H1 (cell line): Measurements from ENCODE around the gene ACER3. TPM values are rescaled to one million over a fixed set of nuclear protein-coding genes. Genes with fewer than 3 reads are reported as not detected.

Experiments used
- CTCF ChIA-PET: fragments of 300-600 bp; sonication (Branson Sonifier 250); formaldehyde crosslinking; loops from one replicate; lab custom pipeline; 2021; ENCODE audit not compliant: partially characterized antibody; lab: Charles Lee
- POLR2A ChIA-PET: fragments of 300-600 bp; sonication (Branson Sonifier 250); formaldehyde crosslinking; loops from one replicate; lab custom pipeline; 2021; ENCODE audit warnings: inconsistent platforms; ENCODE audit not compliant: partially characterized antibody; lab: Charles Lee
- DNase-seq, 2 experiments: peaks; one replicate each; pipeline versions ENCODE4 v3.0.0 to v3.0.0-alpha.2; 2010 to 2022; ENCODE audit warnings: low spot score in 2 of 2, low read depth in 1 of 2, mixed read lengths in 1 of 2
- FAIRE-seq: peaks from 2 replicates; lab custom pipeline; 2011; peaks lifted over from hg19 to GRCh38; lab: Jason Lieb, UNC
- H2AFZ ChIP-seq: 2 replicates; pipeline ENCODE4 v1.8.1; 2012; ENCODE audit warnings: low read length, inconsistent platforms
- H2AK5ac ChIP-seq: 2 replicates; pipeline ENCODE4 v1.6.1; 2013; ENCODE audit warnings: low read depth, low read length
- H2BK120ac ChIP-seq: replicated peaks from 2 replicates; pipeline ENCODE3; 2013; ENCODE audit warnings: low read depth, low read length, inconsistent platforms
- H2BK12ac ChIP-seq: 2 replicates; pipeline ENCODE4 v1.6.1; 2013; ENCODE audit warnings: low read depth, low read length
- H2BK15ac ChIP-seq: 2 replicates; pipeline ENCODE4 v1.6.1; 2013; ENCODE audit warnings: low read length
- H2BK20ac ChIP-seq: 2 replicates; pipeline ENCODE4 v1.6.1; 2013; ENCODE audit warnings: low read length
- H2BK5ac ChIP-seq: 2 replicates; pipeline ENCODE4 v1.6.1; 2013; ENCODE audit warnings: low read depth, low read length
- H3K14ac ChIP-seq: 2 replicates; pipeline ENCODE4 v1.6.1; 2013; ENCODE audit warnings: inconsistent platforms; ENCODE audit not compliant: insufficient read length
- H3K18ac ChIP-seq: 2 replicates; pipeline ENCODE4 v1.6.1; 2013; ENCODE audit warnings: low read length; ENCODE audit errors: extremely low read depth
- H3K23ac ChIP-seq: 2 replicates; pipeline ENCODE4 v1.6.1; 2013; ENCODE audit warnings: inconsistent platforms; ENCODE audit not compliant: insufficient read length
- H3K23me2 ChIP-seq: 2 replicates; pipeline ENCODE4 v1.6.1; 2013; ENCODE audit warnings: low read depth, low read length
- H3K27ac ChIP-seq: 2 replicates; pipeline ENCODE4 v1.6.1; 2011; ENCODE audit warnings: low read depth, low read length, inconsistent platforms
- H3K27me3 ChIP-seq, 4 experiments: replicated peaks in 1 of 4; 1 replicate in 1 of 4; 2 replicates in 3 of 4; pipeline versions ENCODE4 v1.6.1 to v1.8.1; 2011 to 2013; ENCODE audit warnings: low read length in 3 of 4, mild to moderate bottlenecking in 3 of 4, inconsistent platforms in 2 of 4, mixed read lengths in 2 of 4, moderate library complexity in 1 of 4; ENCODE audit not compliant: control insufficient read depth in 3 of 4, insufficient read depth in 3 of 4; ENCODE audit errors: extremely low read depth in 1 of 4
- H3K36me3 ChIP-seq, 4 experiments: 2 replicates each; pipeline versions ENCODE4 v1.6.1 to v1.8.1; 2011 to 2013; ENCODE audit warnings: mild to moderate bottlenecking in 4 of 4, low read length in 3 of 4, moderate library complexity in 2 of 4, control low read depth in 1 of 4, inconsistent platforms in 1 of 4; ENCODE audit not compliant: insufficient read depth in 4 of 4, control insufficient read depth in 2 of 4
- H3K4ac ChIP-seq: replicated peaks from 2 replicates; pipeline ENCODE3; 2013; ENCODE audit warnings: low read length, low read depth, mixed read lengths, inconsistent platforms; ENCODE audit not compliant: insufficient read length
- H3K4me1 ChIP-seq, 4 experiments: replicated peaks in 1 of 4; 1 replicate in 1 of 4; 2 replicates in 3 of 4; pipeline versions ENCODE4 v1.6.1 to v1.8.1; 2011 to 2013; ENCODE audit warnings: low read length in 3 of 4, inconsistent platforms in 2 of 4, mixed read lengths in 1 of 4; ENCODE audit not compliant: insufficient read depth in 4 of 4, control insufficient read depth in 3 of 4
- H3K4me2 ChIP-seq, 2 experiments: 2 replicates each; pipeline versions ENCODE4 v1.6.1 to v1.8.1; 2011 to 2013; ENCODE audit warnings: low read depth in 2 of 2, low read length in 2 of 2, control low read depth in 1 of 2, inconsistent platforms in 1 of 2, mild to moderate bottlenecking in 1 of 2; ENCODE audit not compliant: insufficient read depth in 1 of 2
- H3K4me3 ChIP-seq, 4 experiments: fragments of 200-600, 300-600 bp in 1 of 4; sonication (generic), shearing (Covaris generic), sonication (Bioruptor Twin) in 1 of 4; 2 replicates each; pipeline versions ENCODE4 v1.5.1 to v1.8.1; 2011 to 2016; ENCODE audit warnings: low read length in 4 of 4, low read depth in 3 of 4, control low read depth in 2 of 4, inconsistent platforms in 2 of 4, mild to moderate bottlenecking in 2 of 4, mixed read lengths in 1 of 4, moderate library complexity in 1 of 4; ENCODE audit not compliant: insufficient read depth in 2 of 4; ENCODE audit errors: extremely low read depth in 1 of 4
- H3K56ac ChIP-seq: replicated peaks from 2 replicates; pipeline ENCODE3; 2013; ENCODE audit warnings: low read depth, mild to moderate bottlenecking, mixed read lengths, low read length, inconsistent platforms; ENCODE audit not compliant: insufficient read length
- H3K79me1 ChIP-seq: 2 replicates; pipeline ENCODE4 v1.6.1; 2013; ENCODE audit warnings: low read depth, low read length, control low read depth
- H3K79me2 ChIP-seq, 2 experiments: 2 replicates each; pipeline versions ENCODE4 v1.6.1 to v1.8.1; 2012 to 2013; ENCODE audit warnings: low read length in 2 of 2, mild to moderate bottlenecking in 2 of 2, inconsistent platforms in 1 of 2; ENCODE audit not compliant: insufficient read depth in 2 of 2, control insufficient read depth in 1 of 2
- H3K9ac ChIP-seq, 4 experiments: replicated peaks in 1 of 4; 1 replicate in 1 of 4; 2 replicates in 3 of 4; pipeline versions ENCODE4 v1.6.1 to v1.8.1; 2011 to 2013; ENCODE audit warnings: low read depth in 3 of 4, low read length in 3 of 4, control low read depth in 2 of 4, mild to moderate bottlenecking in 2 of 4, moderate library complexity in 2 of 4, inconsistent platforms in 1 of 4; ENCODE audit errors: extremely low read depth in 1 of 4
- H3K9me3 ChIP-seq, 2 experiments: 2 replicates each; pipeline versions ENCODE4 v1.6.1 to v1.8.1; 2012 to 2013; ENCODE audit warnings: mild to moderate bottlenecking in 2 of 2, moderate library complexity in 2 of 2, control low read depth in 1 of 2, inconsistent platforms in 1 of 2, low read depth in 1 of 2, low read length in 1 of 2, mixed read lengths in 1 of 2; ENCODE audit not compliant: insufficient read depth in 2 of 2
- H4K20me1 ChIP-seq, 2 experiments: replicated peaks in 1 of 2; 2 replicates each; pipeline versions ENCODE3 to v1.8.1; 2011 to 2013; ENCODE audit warnings: inconsistent platforms in 2 of 2, low read length in 2 of 2, mild to moderate bottlenecking in 1 of 2; ENCODE audit not compliant: insufficient read depth in 2 of 2, control insufficient read depth in 1 of 2
- H4K5ac ChIP-seq: 2 replicates; pipeline ENCODE4 v1.6.1; 2013; ENCODE audit warnings: low read length, low read depth, mixed read lengths, inconsistent platforms; ENCODE audit not compliant: insufficient read length
- H4K8ac ChIP-seq: 2 replicates; pipeline ENCODE4 v1.8.0; 2013; ENCODE audit warnings: mild to moderate bottlenecking, moderate library complexity, low read length, inconsistent platforms; ENCODE audit not compliant: insufficient read depth; ENCODE audit errors: extremely low read depth
- H4K91ac ChIP-seq: replicated peaks from 2 replicates; pipeline ENCODE3; 2013; ENCODE audit warnings: low read length, mixed read lengths, inconsistent platforms; ENCODE audit not compliant: insufficient read length
- CBX8 ChIP-seq: fragments of 300-800, 300-1000 bp; sonication (generic); IDR thresholded peaks from 2 replicates; pipeline ENCODE4 v1.7.1; 2016; ENCODE audit warnings: low read depth, low read length, borderline replicate concordance
- FOSL1 ChIP-seq: IDR thresholded peaks from 2 replicates; pipeline ENCODE4 v1.6.1; 2011; ENCODE audit warnings: mild to moderate bottlenecking, low read depth, low read length, moderate library complexity; ENCODE audit not compliant: insufficient read depth
- GTF2F1 ChIP-seq: IDR thresholded peaks from 2 replicates; pipeline ENCODE4 v1.6.1; 2012; ENCODE audit warnings: low read depth, low read length, improper control_type of control experiment, borderline replicate concordance
- HDAC2 ChIP-seq, 2 experiments: fragments of 300-600 bp in 1 of 2; sonication (generic) in 1 of 2; IDR thresholded peaks; 2 replicates each; pipeline ENCODE4 v1.6.1; 2011 to 2012; ENCODE audit warnings: low read depth in 2 of 2, low read length in 2 of 2, mild to moderate bottlenecking in 2 of 2, moderate library complexity in 2 of 2, borderline replicate concordance in 1 of 2, inconsistent platforms in 1 of 2
- NRF1 ChIP-seq: IDR thresholded peaks from 2 replicates; pipeline ENCODE4 v1.6.1; 2011; ENCODE audit warnings: mild to moderate bottlenecking, low read depth, low read length, improper control_type of control experiment
- POLR2A ChIP-seq, 2 experiments: IDR thresholded peaks; 1 replicate in 1 of 2; 2 replicates in 1 of 2; pipeline ENCODE4 v1.6.1; 2011; ENCODE audit warnings: low read depth in 2 of 2, low read length in 2 of 2, mild to moderate bottlenecking in 2 of 2; ENCODE audit errors: control extremely low read depth in 1 of 2
- POU5F1 ChIP-seq: IDR thresholded peaks from 2 replicates; pipeline ENCODE4 v1.6.1; 2011; ENCODE audit warnings: low read depth, mild to moderate bottlenecking, low read length, moderate library complexity
- SIRT6 ChIP-seq: IDR thresholded peaks from one replicate; pipeline ENCODE4 v1.7.1; 2012; ENCODE audit warnings: low read length, inconsistent platforms
- TAF7 ChIP-seq: optimal IDR thresholded peaks from 2 replicates; pipeline ENCODE3; 2011; ENCODE audit warnings: low read depth, mild to moderate bottlenecking, inconsistent platforms, low read length, moderate library complexity, borderline replicate concordance
- TEAD4 ChIP-seq: IDR thresholded peaks from 2 replicates; pipeline ENCODE4 v1.6.1; 2012; ENCODE audit warnings: low read depth, low read length, inconsistent platforms, mixed read lengths
- USF2 ChIP-seq: IDR thresholded peaks from 2 replicates; pipeline ENCODE4 v1.6.1; 2011; ENCODE audit warnings: low read length, improper control_type of control experiment
- WGBS, 2 experiments: shearing (Covaris generic) in 1 of 2; methylation state at CpG; one replicate each; pipeline versions ENCODE4 v1.1.6 to v1.1.7; 2013 to 2015; ENCODE audit warnings: low lambda C conversion rate in 2 of 2, mixed read lengths in 2 of 2, inconsistent platforms in 1 of 2, low coverage in 1 of 2, missing lambda C conversion rate in 1 of 2; ENCODE audit not compliant: insufficient replicate concordance in 2 of 2, insufficient coverage in 1 of 2, insufficient read length in 1 of 2; ENCODE audit errors: extremely low coverage in 1 of 2, missing lambda C conversion rate in 1 of 2; 5-methylcytosine and 5-hydroxymethylcytosine counted together
- polyA plus RNA-seq, 7 experiments: library from polyadenylated mRNA; depleted of rRNA in 3 of 7; stranded (reverse) in 5 of 7; unstranded in 2 of 7; fragments of >200 nt in 5 of 7; fragments of 200-250 nt in 2 of 7; gene quantifications; 1 replicate in 5 of 7; 2 replicates in 1 of 7; 4 replicates in 1 of 7; pipeline versions ENCODE4 v1.2.1 to v1.2.3, GENCODE V29; 2011 to 2013; ENCODE audit warnings: missing spikeins in 2 of 7, mixed read lengths in 2 of 7
- total RNA-seq: library from RNA; stranded (reverse); fragmentation: NEBNext Ultra II Directional; extraction: Animal tissue kit (Norgen Biotek cat#: 25700); gene quantifications from 2 replicates; pipeline ENCODE4 v1.2.1, GENCODE V29; 2021
- TF ChIP-seq, protein P1 (sequence below): IDR thresholded peaks from 2 replicates; pipeline ENCODE4 v1.6.1; 2012; ENCODE audit warnings: low read length, inconsistent platforms

Gene ACER3
- total and polyA plus RNA-seq, 2 of the 8 experiments (the other 6 are each of a cell fraction or from before 2014, with no cell fraction given): 5.7 to 16.2 TPM

GRCh38 chr11:76916712-76917111 lies 56.0 kb downstream of the ACER3 start:
- no peak overlapping the region for H2BK20ac ChIP-seq
- POLR2A ChIA-PET: no interaction called here
- no peak overlapping the region for H2AFZ ChIP-seq
- H3K9me3 ChIP-seq: no peaks in the 10 kb centered on the region
- H4K20me1 ChIP-seq: no peaks in the 10 kb centered on the region
- H3K23me2 ChIP-seq: no peaks in the 10 kb centered on the region
- no peaks in the 10 kb centered on the region for H3K36me3 ChIP-seq
- H3K9ac ChIP-seq: no peak overlapping the region
- no peaks in the 10 kb centered on the region for H3K79me2 ChIP-seq
- H3K4ac ChIP-seq: no peak overlapping the region
- WGBS, 2 experiments: 86% methylated on average over 1 of the region's 1 CpG; no CpG with 5 or more reads in 1 of the 2 experiments
- H3K23ac ChIP-seq: no peak overlapping the region
- H2BK12ac ChIP-seq: 0 out of 2 replicates have a peak overlapping the region, but pooled peaks have one; percentile 27
- H2BK15ac ChIP-seq: no peak overlapping the region
- no peak overlapping the region for H3K27ac ChIP-seq
- no peak overlapping the region for H2AK5ac ChIP-seq
- H4K8ac ChIP-seq: no peak overlapping the region
- H3K4me3 ChIP-seq: no peak overlapping the region
- H3K27me3 ChIP-seq: no peaks in the 10 kb centered on the region
- H3K4me1 ChIP-seq: peaks cover 0 to 2% (median 0%) of the 10 kb centered on the region in 4 experiments; a peak in 2 of 7 replicates
- H2BK5ac ChIP-seq: no peak overlapping the region
- H3K4me2 ChIP-seq: no peak overlapping the region
- no peak for TF ChIP-seq TEAD4
- no peak for TF ChIP-seq USF2
- no peak for TF ChIP-seq CBX8
- TF ChIP-seq, protein P1, sequence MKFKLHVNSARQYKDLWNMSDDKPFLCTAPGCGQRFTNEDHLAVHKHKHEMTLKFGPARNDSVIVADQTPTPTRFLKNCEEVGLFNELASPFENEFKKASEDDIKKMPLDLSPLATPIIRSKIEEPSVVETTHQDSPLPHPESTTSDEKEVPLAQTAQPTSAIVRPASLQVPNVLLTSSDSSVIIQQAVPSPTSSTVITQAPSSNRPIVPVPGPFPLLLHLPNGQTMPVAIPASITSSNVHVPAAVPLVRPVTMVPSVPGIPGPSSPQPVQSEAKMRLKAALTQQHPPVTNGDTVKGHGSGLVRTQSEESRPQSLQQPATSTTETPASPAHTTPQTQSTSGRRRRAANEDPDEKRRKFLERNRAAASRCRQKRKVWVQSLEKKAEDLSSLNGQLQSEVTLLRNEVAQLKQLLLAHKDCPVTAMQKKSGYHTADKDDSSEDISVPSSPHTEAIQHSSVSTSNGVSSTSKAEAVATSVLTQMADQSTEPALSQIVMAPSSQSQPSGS: no peak
- no peak for TF ChIP-seq SIRT6
- no peak for TF ChIP-seq POLR2A (IDR thresholded peaks at IDR 0.05; ENCODE audit: control extremely low read depth in 1 of 2, low read depth in 2 of 2, low read length in 2 of 2)
- no peak for TF ChIP-seq FOSL1
- no peak for TF ChIP-seq POU5F1
- no peak for TF ChIP-seq NRF1
- TF ChIP-seq HDAC2 (IDR thresholded peaks at IDR 0.05; ENCODE audit: borderline replicate concordance in 1 of 2, low read depth in 2 of 2, low read length in 2 of 2): no peak
- no peak for TF ChIP-seq TAF7
- no peak for TF ChIP-seq GTF2F1
- TF ChIP-seq, all 59 proteins: peak for 0
- no peaks in the 10 kb centered on the region for H3K79me1 ChIP-seq
- DNase-seq: no peak
- H2BK120ac ChIP-seq: no peak overlapping the region
- CTCF ChIA-PET: interaction anchor here (0.6 to 6.3 kb wide), 10 partner anchors 107 to 194 kb away, joined by 3 to 92 read pairs (median 8); partner anchors contain the start of gene B3GNT6
- H3K14ac ChIP-seq: no peak overlapping the region
- no peak overlapping the region for H3K56ac ChIP-seq
- FAIRE-seq: no peak
- H3K18ac ChIP-seq: no peak overlapping the region
- H4K91ac ChIP-seq: no peak overlapping the region
- H4K5ac ChIP-seq: no peak overlapping the region
